Measurements from ENCODE around the gene CPED1. TPM values are rescaled to one million over a fixed set of nuclear protein-coding genes. Genes with fewer than 3 reads are reported as not detected.
A peak's percentile ranks its signal among the peaks of the same experiment; 100 is the strongest.

Gene CPED1
- total RNA-seq, 6 donors from 2014 or later = 12.9 to 31.6 (median 18.1) TPM

- Histone ChIP-seq H3K4me1 (peaks cover 0 to 12% (median 2%) of the 10 kb centered on the region in 4 donors), H3K4me3 (no peak overlapping the region), H3K36me3 (no peaks in the 10 kb centered on the region), H3K27me3 (no peaks in the 10 kb centered on the region), H3K27ac (no peak overlapping the region), H3K9me3 (no peaks in the 10 kb centered on the region)
- TF ChIP-seq CTCF (IDR thresholded peaks at IDR 0.05) (no peak), EP300 (IDR thresholded peaks at IDR 0.05) (no peak), POLR2AphosphoS5 (IDR thresholded peaks at IDR 0.05) (no peak), POLR2A (IDR thresholded peaks at IDR 0.05) (no peak)
- 60% methylated on average over 6 of the region's 6 CpGs for WGBS, 2 donors
- DNase-seq (no peak), ATAC-seq (ENCODE audit: low FRiP score in 2 of 2) (no peak)
These were observed 43.5 kb upstream of the CPED1 start for GRCh38 chr7:120944826-120945562.

GRCh38 chr7:120947980-120948379 lies 40.5 kb upstream of the CPED1 start:
- peaks cover 9 to 19% (median 17%) of the 10 kb centered on the region in 4 donors for H3K4me1 ChIP-seq
- H3K9me3 ChIP-seq = no peaks in the 10 kb centered on the region
- H3K27ac ChIP-seq = no peak overlapping the region
- no peaks in the 10 kb centered on the region for H3K36me3 ChIP-seq
- no peak overlapping the region for H3K4me3 ChIP-seq
- TF ChIP-seq CTCF (IDR thresholded peaks at IDR 0.05) (no peak), POLR2A (IDR thresholded peaks at IDR 0.05) (no peak), EP300 (IDR thresholded peaks at IDR 0.05) (no peak), POLR2AphosphoS5 (IDR thresholded peaks at IDR 0.05) (no peak)
- ATAC-seq (ENCODE audit: low FRiP score in 2 of 2) (no peak), DNase-seq (no peak)
- no peaks in the 10 kb centered on the region for H3K27me3 ChIP-seq

- Histone ChIP-seq H3K27ac (no peak overlapping the region), H3K36me3 (peaks cover 0 to 13% (median 8%) of the 10 kb centered on the region in 4 donors), H3K4me1 (peaks cover 9 to 21% (median 17%) of the 10 kb centered on the region in 4 donors), H3K9me3 (no peaks in the 10 kb centered on the region), H3K4me3 (peak overlapping the region in 3 of 4 donors; percentile 61 to 68 (median 62)), H3K27me3 (no peaks in the 10 kb centered on the region)
- 38 to 44% methylated on average over 8 of the region's 8 CpGs for WGBS, 2 donors
- DNase-seq (no peak), ATAC-seq (ENCODE audit: low FRiP score in 2 of 2) (no peak)
- no peak for TF ChIP-seq POLR2AphosphoS5 (IDR thresholded peaks at IDR 0.05)
- TF ChIP-seq CTCF (IDR thresholded peaks at IDR 0.05) = no peak
- TF ChIP-seq POLR2A (IDR thresholded peaks at IDR 0.05) = no peak
- no peak for TF ChIP-seq EP300 (IDR thresholded peaks at IDR 0.05)
These were observed 39.1 kb upstream of the CPED1 start for GRCh38 chr7:120949393-120949911.

GRCh38 chr7:120949998-120950538 lies 38.4 kb upstream of the CPED1 start:
- H3K4me3 ChIP-seq = peak overlapping the region; percentile 20 to 68 (median 62)
- H3K27me3 ChIP-seq = no peaks in the 10 kb centered on the region
- H3K36me3 ChIP-seq = peaks cover 0 to 20% (median 13%) of the 10 kb centered on the region in 4 donors
- H3K9me3 ChIP-seq = no peaks in the 10 kb centered on the region
- peak overlapping the region; percentile 98 to 99 (median 98) for H3K27ac ChIP-seq
- TF ChIP-seq EP300 (IDR thresholded peaks at IDR 0.05) = no peak
- TF ChIP-seq POLR2A (IDR thresholded peaks at IDR 0.05) = peak in 1 of 4 donors; percentile 7
- WGBS, 2 donors = 1 to 2% methylated on average over 9 to 10 of the region's 10 CpGs
- ATAC-seq (ENCODE audit: low FRiP score in 2 of 2) (no peak), DNase-seq (no peak)
- peaks cover 9 to 21% (median 17%) of the 10 kb centered on the region in 4 donors for H3K4me1 ChIP-seq

- 0 to 1% methylated on average over 28 to 55 of the region's 71 CpGs for WGBS, 2 donors
- no peaks in the 10 kb centered on the region for H3K9me3 ChIP-seq
- ATAC-seq (ENCODE audit: low FRiP score in 2 of 2) = peak; percentile 98 to 99
- H3K36me3 ChIP-seq = peaks cover 3 to 26% (median 18%) of the 10 kb centered on the region in 4 donors
- no peaks in the 10 kb centered on the region for H3K27me3 ChIP-seq
- peak within 1 kb of the TSS; percentile 41 to 68 (median 62) for H3K4me3 ChIP-seq
- TF ChIP-seq POLR2A (IDR thresholded peaks at IDR 0.05) (peak in 2 of 4 donors; percentile 52 to 59), EP300 (IDR thresholded peaks at IDR 0.05) (peak in 1 of 4 donors; percentile 51), CTCF (IDR thresholded peaks at IDR 0.05) (no peak), POLR2AphosphoS5 (IDR thresholded peaks at IDR 0.05) (peak; percentile 78 to 79)
- DNase-seq = peak; percentile 97 to 99
- peak within 1 kb of the TSS; percentile 98 to 99 (median 98) for H3K27ac ChIP-seq
- peaks cover 9 to 21% (median 17%) of the 10 kb centered on the region in 4 donors for H3K4me1 ChIP-seq
These were observed 37.8 kb upstream of the CPED1 start, which contains the start of gene ING3 for GRCh38 chr7:120950539-120951308. TSS of gene ING3 (plus strand) at chr7:120950777. CDS start at chr7:120950897, 120 bp downstream.

Measured in upper lobe of left lung (tissue), 6 donors.